Measurements from ENCODE around the gene CELSR1. TPM values are rescaled to one million over a fixed set of nuclear protein-coding genes. Genes with fewer than 3 reads are reported as not detected.

The CELSR1 gene
- total RNA-seq, 1 experiment from 2014 or later: 30.7 TPM

- Histone ChIP-seq H3K36me3 (ENCODE audit: control insufficient read depth, insufficient read depth, low read length) (no peaks in the 10 kb centered on the region), H3K4me1 (ENCODE audit: control insufficient read depth, insufficient read depth, low read length) (no peaks in the 10 kb centered on the region), H3K27ac (ENCODE audit: low read length) (no peak overlapping the region), H3K27me3 (ENCODE audit: control insufficient read depth, insufficient read depth, low read length) (no peaks in the 10 kb centered on the region), H3K9me3 (ENCODE audit: control insufficient read depth, insufficient read depth, low read depth, low read length) (no peaks in the 10 kb centered on the region), H3K4me3 (ENCODE audit: low read depth in 2 of 2, low read length in 2 of 2) (no peak overlapping the region)
- intact Hi-C loops (cut with micrococcal nuclease; ENCODE audit: unreplicated experiment): no loop called here
- no peak for TF ChIP-seq POLR2AphosphoS5 (IDR thresholded peaks at IDR 0.05; ENCODE audit: low read depth, low read length)
- no peak for TF ChIP-seq TCF7L2 (IDR thresholded peaks at IDR 0.05; ENCODE audit: low read depth, low read length)
- TF ChIP-seq SIN3A (IDR thresholded peaks at IDR 0.05; ENCODE audit: borderline replicate concordance, insufficient read depth, low read depth, low read length): no peak
- no peak for TF ChIP-seq REST (IDR thresholded peaks at IDR 0.05; ENCODE audit: insufficient read depth in 1 of 2, low read depth in 2 of 2, low read length in 1 of 2)
- TF ChIP-seq CTCF (IDR thresholded peaks at IDR 0.05): no peak
- DNase-seq (ENCODE audit: low read depth, low spot score) (no peak), ATAC-seq (no peak)
- POLR2A ChIA-PET: no interaction called here
- BruUV-seq (replicated peaks): no TSS peak
- CTCF ChIA-PET: no interaction called here
- in situ Hi-C loops (cut with HindIII; ENCODE audit: low pct_unique_long_range_greater_than_20kb, low sequenced_read_pairs): no loop called here
These were observed 177.3 kb downstream of the CELSR1 start for GRCh38 chr22:46360097-46360496.

- H3K4me3 ChIP-seq (ENCODE audit: low read depth in 2 of 2, low read length in 2 of 2): no peak overlapping the region
- H3K27ac ChIP-seq (ENCODE audit: low read length): no peak overlapping the region
- ChIA-PET POLR2A (no interaction called here), CTCF (no interaction called here)
- H3K27me3 ChIP-seq (ENCODE audit: control insufficient read depth, insufficient read depth, low read length): no peaks in the 10 kb centered on the region
- BruUV-seq (replicated peaks): no TSS peak
- in situ Hi-C loops (cut with HindIII; ENCODE audit: low pct_unique_long_range_greater_than_20kb, low sequenced_read_pairs): no loop called here
- ATAC-seq: no peak
- no peaks in the 10 kb centered on the region for H3K36me3 ChIP-seq (ENCODE audit: control insufficient read depth, insufficient read depth, low read length)
- no peak for TF ChIP-seq SIN3A (IDR thresholded peaks at IDR 0.05; ENCODE audit: borderline replicate concordance, insufficient read depth, low read depth, low read length)
- TF ChIP-seq CTCF (IDR thresholded peaks at IDR 0.05): no peak
- no peak for TF ChIP-seq TCF7L2 (IDR thresholded peaks at IDR 0.05; ENCODE audit: low read depth, low read length)
- no peak for TF ChIP-seq POLR2AphosphoS5 (IDR thresholded peaks at IDR 0.05; ENCODE audit: low read depth, low read length)
- no peak for TF ChIP-seq REST (IDR thresholded peaks at IDR 0.05; ENCODE audit: insufficient read depth in 1 of 2, low read depth in 2 of 2, low read length in 1 of 2)
- DNase-seq (ENCODE audit: low read depth, low spot score): no peak
- H3K4me1 ChIP-seq (ENCODE audit: control insufficient read depth, insufficient read depth, low read length): no peaks in the 10 kb centered on the region
- intact Hi-C loops (cut with micrococcal nuclease; ENCODE audit: unreplicated experiment): no loop called here
- no peaks in the 10 kb centered on the region for H3K9me3 ChIP-seq (ENCODE audit: control insufficient read depth, insufficient read depth, low read depth, low read length)
These were observed 178.1 kb downstream of the CELSR1 start for GRCh38 chr22:46359362-46359761.
